Measurements from ENCODE around the gene FOXO1. TPM values are rescaled to one million over a fixed set of nuclear protein-coding genes. Genes with fewer than 3 reads are reported as not detected.
A peak's percentile ranks its signal among the peaks of the same experiment; 100 is the strongest.

The FOXO1 gene
- total RNA-seq, 1 experiment from 2014 or later: 37.7 TPM

GRCh38 chr13:40670307-40670706 lies 3.9 kb upstream of the FOXO1 start:
- POLR2A ChIA-PET: interaction anchor here (0.6 to 0.7 kb wide), 2 partner anchors 355 to 939 kb away, joined by 4 read pairs; no protein-coding TSS in a partner anchor
- H3K27me3 Mint-ChIP-seq (ENCODE audit: insufficient read depth, unreplicated experiment): no peaks in the 10 kb centered on the region
- BruUV-seq (replicated peaks): no TSS peak
- TF ChIP-seq, protein P1, sequence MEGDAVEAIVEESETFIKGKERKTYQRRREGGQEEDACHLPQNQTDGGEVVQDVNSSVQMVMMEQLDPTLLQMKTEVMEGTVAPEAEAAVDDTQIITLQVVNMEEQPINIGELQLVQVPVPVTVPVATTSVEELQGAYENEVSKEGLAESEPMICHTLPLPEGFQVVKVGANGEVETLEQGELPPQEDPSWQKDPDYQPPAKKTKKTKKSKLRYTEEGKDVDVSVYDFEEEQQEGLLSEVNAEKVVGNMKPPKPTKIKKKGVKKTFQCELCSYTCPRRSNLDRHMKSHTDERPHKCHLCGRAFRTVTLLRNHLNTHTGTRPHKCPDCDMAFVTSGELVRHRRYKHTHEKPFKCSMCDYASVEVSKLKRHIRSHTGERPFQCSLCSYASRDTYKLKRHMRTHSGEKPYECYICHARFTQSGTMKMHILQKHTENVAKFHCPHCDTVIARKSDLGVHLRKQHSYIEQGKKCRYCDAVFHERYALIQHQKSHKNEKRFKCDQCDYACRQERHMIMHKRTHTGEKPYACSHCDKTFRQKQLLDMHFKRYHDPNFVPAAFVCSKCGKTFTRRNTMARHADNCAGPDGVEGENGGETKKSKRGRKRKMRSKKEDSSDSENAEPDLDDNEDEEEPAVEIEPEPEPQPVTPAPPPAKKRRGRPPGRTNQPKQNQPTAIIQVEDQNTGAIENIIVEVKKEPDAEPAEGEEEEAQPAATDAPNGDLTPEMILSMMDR (IDR thresholded peaks at IDR 0.05; ENCODE audit: unreplicated experiment): no peak
- no peak overlapping the region for H3K4me3 Mint-ChIP-seq (ENCODE audit: unreplicated experiment)
- H3K27ac Mint-ChIP-seq (ENCODE audit: low read depth, unreplicated experiment): no peak overlapping the region
- CTCF ChIA-PET: no interaction called here
- no peak for DNase-seq (ENCODE audit: unreplicated experiment)
- H3K36me3 Mint-ChIP-seq (ENCODE audit: insufficient read depth, unreplicated experiment): peaks cover 9% of the 10 kb centered on the region
- peaks cover 29% of the 10 kb centered on the region for H3K4me1 Mint-ChIP-seq (ENCODE audit: insufficient read depth, unreplicated experiment)
- no peaks in the 10 kb centered on the region for H3K9me3 Mint-ChIP-seq (ENCODE audit: unreplicated experiment)
- intact Hi-C loops (cut with micrococcal nuclease): no loop called here

- DNase-seq (ENCODE audit: unreplicated experiment): no peak
- Mint-ChIP-seq H3K36me3 (ENCODE audit: insufficient read depth, unreplicated experiment) (peaks cover 26% of the 10 kb centered on the region), H3K27ac (ENCODE audit: low read depth, unreplicated experiment) (no peak overlapping the region), H3K4me3 (ENCODE audit: unreplicated experiment) (peak overlapping the region; percentile 90), H3K4me1 (ENCODE audit: insufficient read depth, unreplicated experiment) (peaks cover 26% of the 10 kb centered on the region), H3K9me3 (ENCODE audit: unreplicated experiment) (no peaks in the 10 kb centered on the region), H3K27me3 (ENCODE audit: insufficient read depth, unreplicated experiment) (no peaks in the 10 kb centered on the region)
- CTCF ChIA-PET: interaction anchor here (0.6 to 1.5 kb wide), 3 partner anchors 10 to 701 kb away, joined by 3 to 7 read pairs (median 4); no protein-coding TSS in a partner anchor
- intact Hi-C loops (cut with micrococcal nuclease): loop anchor here (5.0 to 10.0 kb wide), 4 partner anchors 194 to 886 kb away; no protein-coding TSS in a partner anchor
- BruUV-seq (replicated peaks): no TSS peak
- TF ChIP-seq, protein P1 (IDR thresholded peaks at IDR 0.05; ENCODE audit: unreplicated experiment): no peak
- POLR2A ChIA-PET: interaction anchor here (0.6 to 2.0 kb wide), 6 partner anchors 95 to 754 kb away, joined by 3 to 8 read pairs (median 4); no protein-coding TSS in a partner anchor
These were observed 1.9 kb upstream of the FOXO1 start for GRCh38 chr13:40668335-40668734.

DNA sequence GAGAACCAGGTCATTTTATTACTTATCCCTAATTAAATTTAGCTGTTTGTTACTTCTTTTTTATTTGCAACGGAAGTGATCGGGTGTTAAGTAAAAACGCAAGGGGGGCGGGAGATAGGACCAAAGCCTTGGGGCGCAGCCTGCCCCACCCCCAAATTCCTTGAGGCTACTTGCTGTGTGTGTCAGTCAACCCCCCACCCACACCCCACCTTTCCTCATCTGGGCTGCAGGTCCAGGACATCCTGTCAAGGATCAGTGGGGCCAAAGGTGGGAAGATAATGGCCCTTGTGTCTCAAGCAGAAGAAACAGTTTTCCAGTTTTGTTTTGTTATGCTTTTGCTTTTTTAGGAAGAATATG lies 1.2 kb upstream of the FOXO1 start:
- intact Hi-C loops (cut with micrococcal nuclease): loop anchor here (2.0 to 10.0 kb wide), 6 partner anchors 193 to 885 kb away; no protein-coding TSS in a partner anchor
- BruUV-seq (replicated peaks): no TSS peak
- DNase-seq (ENCODE audit: unreplicated experiment): no peak
- peaks cover 33% of the 10 kb centered on the region for H3K36me3 Mint-ChIP-seq (ENCODE audit: insufficient read depth, unreplicated experiment)
- peak overlapping the region; percentile 90 for H3K4me3 Mint-ChIP-seq (ENCODE audit: unreplicated experiment)
- ChIA-PET POLR2A (interaction anchor here (0.6 to 2.0 kb wide), 6 partner anchors 21 to 607 kb away, joined by 3 to 8 read pairs (median 4); no protein-coding TSS in a partner anchor), CTCF (interaction anchor here (0.6 kb wide), 1 partner anchor 9 kb away, joined by 4 read pairs; no protein-coding TSS in a partner anchor)
- H3K27ac Mint-ChIP-seq (ENCODE audit: low read depth, unreplicated experiment): peak overlapping the region; percentile 71
- H3K27me3 Mint-ChIP-seq (ENCODE audit: insufficient read depth, unreplicated experiment): no peaks in the 10 kb centered on the region
- peaks cover 20% of the 10 kb centered on the region for H3K4me1 Mint-ChIP-seq (ENCODE audit: insufficient read depth, unreplicated experiment)
- H3K9me3 Mint-ChIP-seq (ENCODE audit: unreplicated experiment): no peaks in the 10 kb centered on the region
- TF ChIP-seq, protein P1 (IDR thresholded peaks at IDR 0.05; ENCODE audit: unreplicated experiment): no peak

DNA sequence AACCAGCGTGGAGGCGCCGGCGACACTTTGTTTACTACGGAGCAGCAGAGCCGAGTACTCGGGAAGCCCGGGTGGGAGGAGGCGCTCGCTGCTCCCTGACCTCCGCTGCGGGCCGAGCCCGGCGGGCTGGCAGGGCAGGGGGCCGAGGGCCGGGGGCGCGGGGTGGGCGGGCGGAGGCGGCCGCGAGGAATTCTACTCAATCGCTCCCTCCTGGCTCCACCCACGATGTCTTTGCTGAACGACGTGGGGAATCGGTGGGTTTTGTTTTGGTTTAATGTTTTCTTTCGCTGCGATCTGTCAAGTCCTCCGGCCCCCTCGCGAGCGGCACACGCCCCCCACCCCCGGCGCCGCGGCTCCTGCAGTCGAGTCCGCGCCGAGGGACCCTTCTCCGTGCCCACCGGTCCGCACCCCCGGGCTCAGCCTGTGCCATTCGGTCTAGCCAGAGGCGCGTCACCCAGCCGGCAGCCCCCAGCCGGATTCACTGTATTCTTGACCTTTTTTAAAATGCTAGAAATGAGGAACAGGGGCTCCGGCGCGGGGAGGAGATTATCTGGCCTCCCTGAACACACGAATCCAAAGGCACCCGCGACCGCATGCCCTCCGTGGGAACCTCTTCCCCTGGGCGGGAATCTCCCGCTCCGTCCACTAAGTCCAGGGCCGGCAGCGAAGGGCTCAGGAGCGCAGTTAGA lies 636 bp upstream of the FOXO1 start:
- Mint-ChIP-seq H3K9me3 (ENCODE audit: unreplicated experiment) (no peaks in the 10 kb centered on the region), H3K27ac (ENCODE audit: low read depth, unreplicated experiment) (peak overlapping the region; percentile 71), H3K4me3 (ENCODE audit: unreplicated experiment) (peak overlapping the region; percentile 90), H3K4me1 (ENCODE audit: insufficient read depth, unreplicated experiment) (peaks cover 15% of the 10 kb centered on the region), H3K36me3 (ENCODE audit: insufficient read depth, unreplicated experiment) (peaks cover 38% of the 10 kb centered on the region), H3K27me3 (ENCODE audit: insufficient read depth, unreplicated experiment) (no peaks in the 10 kb centered on the region)
- CTCF ChIA-PET: interaction anchor here (0.6 to 0.7 kb wide), 2 partner anchors 516 to 553 kb away, joined by 3 read pairs; no protein-coding TSS in a partner anchor
- TSS peak; percentile 27 for BruUV-seq (replicated peaks)
- POLR2A ChIA-PET: interaction anchor here (0.6 to 2.0 kb wide), 4 partner anchors 20 to 607 kb away, joined by 3 to 8 read pairs (median 4); no protein-coding TSS in a partner anchor
- intact Hi-C loops (cut with micrococcal nuclease): loop anchor here (1.0 to 10.0 kb wide), 7 partner anchors 192 to 885 kb away; no protein-coding TSS in a partner anchor
- peak; percentile 59 for DNase-seq (ENCODE audit: unreplicated experiment)
- TF ChIP-seq, protein P1 (IDR thresholded peaks at IDR 0.05; ENCODE audit: unreplicated experiment): no peak
